Fibroblast of skin of right quadriceps (primary cell): Measurements from ENCODE around the gene CCDC186.

Experiments used
- DNase-seq: peaks from one replicate; pipeline ENCODE4 v3.0.0-alpha.2; 2013

CCDC186 gene

GRCh38 chr10:114173921-114174694, at the start of gene CCDC186:
CCDC186 (minus strand) TSS chr10:114174203; CDS start chr10:114163268, 10,935 bp downstream.
- peak; percentile 80 for DNase-seq

DNA sequence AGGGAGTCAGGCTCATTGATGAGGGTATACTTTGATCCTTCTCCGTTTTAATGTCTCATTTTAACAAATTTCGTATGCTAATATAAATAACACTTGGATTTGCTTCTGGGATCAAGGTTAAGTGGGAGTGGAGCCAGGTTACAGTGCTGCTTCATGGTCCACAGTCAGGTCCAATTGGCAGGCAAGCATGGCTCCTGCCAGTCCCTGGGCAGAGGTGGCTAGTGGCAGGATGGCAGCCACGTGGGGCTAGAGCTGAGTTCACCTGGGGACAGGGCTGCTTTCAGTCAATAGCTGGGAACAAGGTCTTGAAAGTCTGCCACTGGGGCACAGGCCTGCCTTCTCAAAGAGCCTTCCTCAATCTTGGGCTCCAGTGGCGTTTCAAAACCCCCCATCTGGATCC, 49.1 kb upstream of the CCDC186 start:
- no peak for DNase-seq

DNA sequence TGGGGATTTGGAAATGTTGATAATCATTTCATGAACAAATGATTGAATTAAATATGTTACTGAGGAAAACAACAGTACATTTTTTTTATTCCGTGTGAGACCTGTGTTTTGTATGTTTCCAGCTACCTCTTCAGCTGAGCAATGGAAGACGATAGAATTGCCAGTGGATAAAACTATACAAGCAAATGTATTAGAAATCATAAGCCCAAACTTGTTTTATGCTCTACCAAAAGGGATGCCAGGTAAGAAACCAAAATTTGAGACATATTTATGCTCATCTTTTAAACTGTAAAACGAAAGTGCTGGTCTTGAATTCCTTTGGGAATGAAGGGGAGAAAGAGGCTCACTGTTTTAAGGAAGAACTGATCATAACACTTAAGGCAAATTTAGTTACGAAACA, 47.2 kb upstream of the CCDC186 start:
- DNase-seq, result no peak

GRCh38 chr10:114220281-114220680, 46.3 kb upstream of the CCDC186 start:
- DNase-seq, result no peak

- no peak for DNase-seq
Observed at GRCh38 chr10:114215033-114215432, 41.0 kb upstream of the CCDC186 start.

DNA sequence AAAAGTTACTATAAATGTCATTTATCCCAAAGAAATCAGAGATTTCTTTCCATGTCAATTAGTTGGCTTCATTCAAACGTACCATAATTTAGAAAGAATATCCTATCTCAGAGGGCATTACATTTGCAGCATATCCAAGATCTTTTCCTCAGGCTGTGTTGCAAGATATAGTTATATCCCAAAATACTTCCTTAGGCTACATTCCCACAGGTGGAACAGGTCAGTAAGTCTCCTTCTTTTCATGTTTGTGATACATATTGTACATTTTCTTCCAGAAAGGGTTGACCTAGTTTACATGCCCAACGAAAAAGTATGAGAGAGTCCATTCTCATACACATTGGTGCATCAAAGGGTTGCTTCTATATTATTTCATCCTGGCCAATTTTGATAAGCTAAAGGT, 38.1 kb upstream of the CCDC186 start:
- no peak for DNase-seq

GRCh38 chr10:114208351-114208750, 34.3 kb upstream of the CCDC186 start:
- DNase-seq, result no peak

DNA sequence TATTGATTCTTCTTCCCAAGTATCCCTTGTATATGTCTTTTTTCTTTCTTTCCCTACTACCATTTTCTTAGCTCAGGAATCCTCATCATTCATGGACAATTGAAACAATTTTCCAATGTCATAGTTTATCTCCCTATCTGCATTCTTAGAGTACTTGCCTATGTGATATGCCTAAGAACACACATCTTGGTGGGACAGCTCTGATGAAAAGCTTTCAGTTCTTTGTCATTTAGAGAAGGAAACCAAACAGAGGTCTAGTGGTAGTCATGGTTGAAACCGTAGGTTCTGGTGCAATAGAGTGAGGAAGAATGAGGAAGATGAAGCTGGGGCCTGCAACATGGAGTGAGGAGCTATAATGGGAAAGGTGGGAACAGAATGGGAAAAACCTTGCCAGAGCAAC, 33.3 kb upstream of the CCDC186 start:
- DNase-seq, result no peak

GRCh38 chr10:114206902-114207301, 32.9 kb upstream of the CCDC186 start:
- DNase-seq, result no peak

DNA sequence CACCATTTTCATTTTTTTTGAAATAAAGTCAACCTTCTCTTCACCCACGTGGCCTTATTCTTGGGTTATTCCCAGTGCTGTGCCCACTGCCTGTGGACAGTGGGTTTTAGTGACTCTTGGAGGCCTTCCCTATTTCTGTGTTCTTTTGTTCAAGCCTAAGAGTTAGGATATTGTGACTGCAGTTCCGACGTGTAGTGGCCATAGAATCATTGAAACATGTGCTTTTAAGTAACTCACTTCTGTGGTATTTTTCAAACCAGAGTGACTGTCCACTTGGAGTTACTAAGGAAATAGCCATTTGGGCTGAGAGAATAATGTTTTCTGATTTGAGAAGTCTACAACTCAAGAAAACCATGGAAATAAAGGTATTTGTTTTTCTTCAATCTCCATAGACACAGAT, 28.8 kb upstream of the CCDC186 start:
- no peak for DNase-seq

DNA sequence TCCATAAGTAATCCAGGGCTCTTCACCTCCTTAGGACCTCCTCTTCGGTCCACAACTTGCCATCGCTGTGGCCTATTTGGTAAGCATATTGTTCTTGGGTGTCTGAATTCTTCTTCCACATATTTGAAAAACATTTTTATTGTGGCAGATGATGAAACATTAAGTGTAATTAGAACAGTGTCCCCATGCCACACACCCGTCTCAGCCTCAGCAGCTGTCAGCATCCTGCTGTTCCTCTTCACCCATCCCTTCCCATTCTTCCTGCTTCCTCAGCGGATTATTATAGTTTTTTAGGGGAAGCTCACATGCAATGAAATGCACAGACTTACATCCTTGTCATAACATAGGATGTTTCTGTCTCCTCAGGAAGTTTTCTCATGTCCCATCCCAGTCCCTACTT, 25.2 kb upstream of the CCDC186 start:
- DNase-seq, result no peak

DNA sequence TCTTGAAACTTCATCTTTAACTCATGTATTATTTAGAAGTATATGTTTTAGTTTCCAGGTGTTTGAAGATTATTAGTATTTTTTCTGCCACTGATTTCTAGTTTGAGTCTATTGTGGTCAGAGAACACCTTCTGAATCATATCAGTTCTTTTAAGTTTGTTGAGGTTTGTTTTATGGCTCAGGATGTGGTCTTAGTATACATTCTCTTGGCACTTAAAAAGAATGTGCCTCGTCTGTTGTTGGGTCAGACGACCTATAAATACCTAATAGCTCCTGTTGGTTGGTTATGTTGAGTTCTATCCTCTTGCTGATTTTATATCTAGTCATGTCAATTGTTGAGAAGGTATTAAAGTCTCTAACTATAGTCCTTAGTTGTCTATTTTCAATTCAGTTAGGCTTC, 21.1 kb upstream of the CCDC186 start:
- no peak for DNase-seq

DNA sequence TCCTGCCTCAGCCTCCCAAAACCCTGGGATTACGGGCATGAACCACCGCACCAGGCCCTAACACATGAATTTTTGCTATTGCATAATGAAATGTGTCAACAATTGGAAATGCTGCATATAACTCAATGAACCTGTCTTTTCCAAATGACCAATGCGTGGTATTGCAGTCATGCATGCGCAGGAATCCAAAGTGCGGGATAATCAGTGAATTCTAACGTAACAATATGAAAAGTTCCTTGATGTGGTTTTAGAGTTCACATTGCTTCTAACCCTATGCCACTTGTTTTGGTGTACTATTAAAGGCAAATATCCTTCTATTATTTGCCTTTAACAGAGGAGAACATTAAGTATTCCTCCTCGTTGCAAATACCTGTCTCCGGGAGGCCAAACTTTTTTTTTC, 15.7 kb upstream of the CCDC186 start:
- DNase-seq, result no peak

- DNase-seq, result no peak
Observed at GRCh38 chr10:114188900-114189299, 14.9 kb upstream of the CCDC186 start.

GRCh38 chr10:114188001-114188400, 14.0 kb upstream of the CCDC186 start:
- DNase-seq, result no peak

DNA sequence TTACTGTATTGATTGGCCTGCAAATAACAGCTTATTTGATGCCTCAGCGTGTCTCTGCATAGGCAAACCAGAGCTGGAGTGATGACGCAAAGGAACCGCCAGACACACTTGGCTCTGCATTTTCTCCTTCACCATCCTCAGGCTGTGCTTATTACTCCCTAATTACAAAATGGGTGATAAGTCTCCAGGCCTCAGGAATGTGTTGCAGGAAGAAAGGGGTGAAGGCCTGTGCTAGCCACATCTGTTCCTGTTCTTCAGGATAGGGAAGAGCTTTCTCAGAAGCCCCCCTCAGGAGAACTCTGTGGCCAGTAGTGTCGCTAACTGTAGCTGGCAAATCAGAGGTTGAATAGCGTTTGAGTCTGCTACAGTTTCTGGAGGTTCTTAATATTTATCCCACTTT, 10.3 kb upstream of the CCDC186 start:
- DNase-seq, result no peak

DNA sequence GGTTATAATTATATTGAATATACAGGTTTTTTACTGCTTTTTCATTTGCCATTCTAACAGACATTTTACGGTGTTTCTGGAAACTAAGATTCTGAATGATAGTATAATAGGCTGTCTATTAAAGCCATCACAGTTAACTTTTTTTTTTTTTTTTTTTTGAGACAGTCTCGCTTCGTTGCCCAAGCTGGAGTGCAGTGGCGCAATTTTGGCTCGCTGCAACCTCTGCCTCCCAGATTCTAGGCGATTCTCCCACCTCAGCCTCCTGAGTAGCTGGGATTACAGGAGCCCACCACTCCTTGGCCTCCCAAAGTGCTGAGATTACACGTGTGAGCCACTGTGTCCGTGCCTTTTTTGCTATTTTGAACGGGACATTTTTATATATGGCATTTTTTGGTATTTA, 9.6 kb upstream of the CCDC186 start:
- DNase-seq, result no peak

DNA sequence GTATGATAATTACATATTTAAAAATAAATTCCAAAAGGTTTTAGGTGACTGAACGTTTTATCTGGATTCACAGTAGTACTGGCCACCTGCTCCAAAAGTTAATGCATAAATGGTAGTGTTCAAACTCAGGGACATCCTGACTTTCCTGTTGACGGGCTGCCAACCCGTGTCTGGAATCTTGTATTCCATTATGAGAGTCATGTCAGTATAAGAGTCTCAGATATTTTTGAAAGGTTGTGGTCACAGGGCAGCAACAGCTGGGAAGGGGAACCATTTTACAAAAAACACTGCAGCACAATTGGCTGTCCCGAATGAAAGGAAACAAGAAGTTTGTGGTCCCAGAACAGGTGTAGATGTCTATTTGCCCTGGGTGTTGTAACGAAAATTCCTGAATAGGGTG, 8.0 kb upstream of the CCDC186 start:
- DNase-seq, result no peak

DNA sequence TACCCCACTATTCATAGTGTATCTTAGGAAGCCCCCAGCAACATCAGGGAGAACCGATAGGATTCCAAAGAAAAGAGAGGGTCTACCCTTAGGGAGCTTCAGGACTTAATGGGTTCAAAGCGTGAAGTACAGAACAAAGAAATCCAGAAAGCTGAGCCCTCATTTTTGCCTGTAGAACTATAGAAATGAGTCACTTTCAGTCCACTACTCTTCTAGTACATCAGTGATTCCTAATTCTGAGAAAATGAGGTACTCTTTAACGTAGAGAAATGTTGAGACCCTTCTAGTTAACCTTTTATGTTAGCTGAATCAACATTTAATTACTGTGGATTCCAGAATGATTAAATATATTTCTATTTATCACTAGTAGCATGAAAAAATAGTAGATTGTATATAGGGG, 6.9 kb upstream of the CCDC186 start:
- no peak for DNase-seq

DNA sequence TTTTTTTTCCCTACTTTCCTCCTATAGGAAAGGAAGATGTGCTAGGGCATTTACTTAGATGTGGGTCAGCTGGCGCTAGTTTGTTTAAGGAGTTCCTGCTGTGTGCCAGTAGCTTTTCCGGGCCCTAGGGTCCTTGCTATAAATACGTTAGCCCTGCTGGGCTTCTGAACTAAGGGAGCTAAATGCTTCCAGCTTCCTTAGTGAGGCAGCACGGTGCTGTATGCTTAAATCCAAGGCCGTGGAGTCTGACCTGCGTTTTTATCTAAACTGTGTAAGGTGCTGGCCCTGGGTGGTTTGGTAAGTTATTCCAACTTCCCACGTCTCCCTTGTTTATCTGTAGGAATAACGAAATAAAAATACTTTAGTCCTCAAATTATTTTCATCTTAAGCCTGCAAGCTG, 5.7 kb upstream of the CCDC186 start:
- DNase-seq, result no peak

GRCh38 chr10:114179148-114179547, 5.1 kb upstream of the CCDC186 start, which contains the start of gene TDRD1:
TDRD1 (plus strand) TSS chr10:114179353; CDS start chr10:114187832, 8,479 bp downstream.
- DNase-seq, result no peak

- no peak for DNase-seq
Observed at GRCh38 chr10:114176511-114176910, 2.5 kb upstream of the CCDC186 start.

DNA sequence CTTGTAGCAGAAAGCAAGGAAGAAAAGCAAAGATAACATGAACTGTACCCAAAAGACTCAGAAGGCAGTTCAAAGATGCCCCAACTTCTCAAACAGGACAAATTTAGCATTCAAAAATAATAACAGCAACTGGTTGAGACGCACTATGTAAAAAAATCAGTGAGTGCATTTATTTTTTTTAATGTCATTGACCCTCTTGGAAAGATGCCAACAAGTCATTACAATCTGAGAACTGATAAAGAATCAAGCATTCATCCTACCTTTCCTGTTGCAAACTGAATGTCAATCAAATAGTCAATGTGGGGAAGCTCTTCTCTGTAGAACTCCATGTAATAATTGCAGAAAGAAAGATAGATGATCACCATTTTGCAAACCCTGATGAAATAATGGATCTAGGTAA, 1.7 kb upstream of the CCDC186 start:
- DNase-seq, result no peak

DNA sequence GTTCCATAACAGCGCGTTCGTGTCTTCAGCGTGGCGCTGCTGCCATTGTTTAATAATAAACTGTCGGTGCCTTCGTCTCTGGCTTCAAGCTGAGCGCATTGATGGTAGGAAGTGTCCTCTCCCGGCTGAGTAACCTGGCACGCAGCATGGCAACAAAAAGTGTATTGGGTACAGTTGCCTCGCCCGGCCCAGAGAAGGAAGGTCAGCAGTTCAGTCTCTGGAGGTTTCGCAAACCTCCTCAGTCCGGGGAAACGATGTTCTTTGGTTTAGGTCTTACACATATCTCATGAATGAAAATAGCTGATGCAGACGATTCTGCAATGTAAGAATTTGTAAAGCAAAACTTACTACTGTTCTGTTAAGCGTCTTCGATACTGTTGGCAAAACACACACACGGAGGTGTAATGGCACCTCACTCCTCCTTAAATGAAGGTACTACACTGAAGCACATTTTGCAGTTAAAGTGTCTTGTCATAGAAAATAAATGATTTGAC, 739 bp upstream of the CCDC186 start:
- no peak for DNase-seq

GRCh38 chr10:114173603-114173920, 441 bp downstream of the CCDC186 start:
- DNase-seq, result no peak
